GM18909 (cell line): ENCODE results near the gene FAM20C.

ENCODE experiments used
- ATAC-seq: cut with Tn5 transposase; IDR thresholded peaks from one replicate; pipeline ENCODE4 v1.9.1; 2021; ENCODE audit warnings: mild to moderate bottlenecking; ENCODE audit not compliant: unreplicated experiment, poor library complexity

FAM20C gene

DNA sequence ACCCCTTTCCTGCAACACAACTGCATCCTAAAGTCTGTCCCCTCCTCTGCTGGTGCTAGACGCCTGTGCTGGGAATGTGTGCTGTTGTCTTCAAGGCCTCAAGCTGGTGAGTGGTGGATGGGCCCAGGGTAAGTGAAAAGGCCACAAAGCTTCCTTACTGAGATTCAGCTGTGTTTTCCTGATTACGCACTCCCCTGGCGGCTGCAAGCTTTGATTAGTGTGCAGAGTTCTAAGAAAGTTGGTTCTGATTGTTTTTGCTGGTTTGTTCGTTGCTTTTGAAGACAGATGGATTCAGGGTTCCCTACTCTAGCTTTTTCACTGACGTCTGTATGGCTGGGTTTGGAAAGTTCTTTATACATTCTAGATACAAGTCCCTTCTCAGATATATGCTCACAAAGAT, 85.7 kb downstream of the FAM20C start:
- no peak for ATAC-seq

DNA sequence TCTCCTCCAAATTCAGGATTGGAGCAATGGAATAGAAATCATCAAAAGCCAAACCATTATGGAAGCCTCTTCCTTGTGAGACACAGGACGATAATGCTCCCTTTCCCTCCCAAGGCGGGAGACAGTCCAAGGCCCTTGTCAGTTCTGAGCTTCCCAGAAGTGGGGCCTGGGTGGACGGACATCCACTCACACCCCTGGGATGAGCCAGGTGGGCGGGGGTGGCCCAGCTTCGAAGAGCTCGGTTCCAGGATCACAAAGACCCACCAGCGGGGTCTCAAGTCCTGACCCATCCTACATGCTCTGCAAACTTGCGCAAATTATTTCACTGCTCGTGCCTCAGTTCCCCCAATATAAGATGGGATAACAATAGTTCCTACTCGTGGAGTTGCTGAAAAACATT, 87.5 kb downstream of the FAM20C start:
- ATAC-seq = no peak

DNA sequence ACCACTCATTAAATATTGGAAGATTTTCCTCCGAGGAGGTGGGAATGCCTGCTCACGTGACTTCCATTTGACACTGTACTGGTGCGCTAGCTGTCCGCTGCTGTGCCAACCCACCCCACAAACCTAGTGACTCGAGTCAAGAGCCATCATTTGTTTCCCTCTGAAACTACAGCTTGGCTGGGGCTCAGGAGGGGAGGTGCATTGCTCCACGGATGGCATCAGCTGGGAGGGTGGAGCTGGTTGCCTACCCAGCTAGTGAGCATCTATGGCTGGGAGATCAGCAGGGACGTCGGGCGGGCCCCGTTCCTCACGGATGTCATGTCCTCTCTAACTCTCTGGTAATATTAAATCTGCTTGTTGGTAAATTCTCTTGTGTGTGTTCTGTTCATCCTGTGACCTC, 88.1 kb downstream of the FAM20C start:
- ATAC-seq = no peak

DNA sequence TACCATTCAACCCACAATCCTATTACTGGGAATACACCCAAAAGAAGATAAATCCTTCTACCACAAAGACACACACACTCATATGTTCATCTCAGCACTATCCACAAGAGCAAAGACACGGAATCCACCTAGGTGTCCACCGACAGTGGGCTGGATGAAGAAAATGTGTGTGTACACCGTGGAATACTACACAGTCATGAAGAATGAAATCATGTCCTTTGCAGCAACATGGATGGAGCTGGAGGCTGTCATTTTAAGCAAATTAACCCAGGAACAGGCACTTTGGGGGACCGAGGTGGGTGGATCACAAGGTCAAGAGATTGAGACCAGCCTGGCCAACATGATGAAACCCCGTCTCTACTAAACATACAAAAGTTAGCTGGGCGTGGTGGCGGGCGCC, 89.3 kb downstream of the FAM20C start:
- ATAC-seq = no peak

DNA sequence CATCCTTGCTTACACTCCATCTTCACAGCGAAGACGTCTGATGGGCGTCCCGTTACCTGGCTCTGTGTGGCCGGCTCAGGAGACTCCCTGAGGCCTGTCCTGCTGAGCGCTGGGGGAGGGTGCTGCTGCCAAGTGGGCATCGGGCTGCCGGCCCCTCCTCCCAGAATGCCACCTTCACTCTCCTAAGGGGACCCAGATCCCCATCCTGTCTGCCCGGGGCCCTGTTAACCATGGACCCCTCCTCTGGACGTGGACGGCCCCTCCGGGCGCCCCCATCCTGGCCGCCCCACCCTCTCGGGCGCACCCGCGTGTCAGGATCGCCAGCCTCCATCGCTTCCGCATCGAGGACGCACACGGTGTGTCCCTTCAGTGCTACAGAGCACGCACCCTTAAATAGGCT, 90.2 kb downstream of the FAM20C start:
- no peak for ATAC-seq

DNA sequence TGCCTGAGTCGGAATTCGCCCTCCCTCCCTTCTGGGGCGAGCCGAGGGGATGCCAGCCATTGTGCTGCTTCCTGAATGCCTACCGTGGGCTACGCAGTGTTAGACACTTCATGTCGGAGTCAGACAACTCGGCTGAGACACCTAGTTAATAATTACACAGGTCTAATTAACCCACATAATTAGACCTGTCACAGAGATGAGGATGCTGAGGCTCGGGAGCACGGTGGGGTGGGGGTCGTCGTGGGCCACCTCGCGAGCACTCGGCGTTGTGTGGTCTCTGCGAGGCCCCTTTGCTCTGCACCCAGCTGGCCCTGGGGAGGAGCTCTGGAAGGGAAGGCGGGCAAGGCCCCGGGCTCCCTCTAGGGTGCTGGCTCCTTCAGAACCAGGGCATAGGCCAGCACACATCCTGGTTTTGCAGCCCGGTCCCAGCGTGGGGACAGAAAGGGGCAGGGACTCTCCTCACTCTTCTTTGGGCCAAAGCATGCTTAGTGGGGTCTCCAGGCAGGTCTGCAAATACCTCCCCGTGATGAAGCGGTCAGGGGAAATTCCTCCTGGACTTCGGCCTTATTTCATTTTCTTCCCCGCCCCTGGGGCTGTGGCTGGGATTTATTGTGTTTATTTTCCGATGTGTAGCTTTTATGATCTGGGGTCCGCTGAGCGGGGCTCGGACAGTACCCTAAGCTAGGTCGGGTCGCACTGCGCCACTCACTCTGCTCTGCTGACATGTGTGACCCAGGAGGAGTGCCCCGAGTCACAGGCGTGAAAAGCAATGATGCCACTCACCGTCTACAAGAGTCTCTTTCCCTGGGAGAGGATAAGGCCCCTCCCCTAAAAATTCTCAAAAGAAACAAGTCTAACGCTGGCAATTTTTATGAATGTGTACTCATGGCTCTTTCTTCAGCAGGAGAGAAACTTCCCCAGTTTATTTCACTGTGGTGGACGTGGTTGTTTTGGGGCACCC, 92.7 kb downstream of the FAM20C start:
- ATAC-seq = no peak

DNA sequence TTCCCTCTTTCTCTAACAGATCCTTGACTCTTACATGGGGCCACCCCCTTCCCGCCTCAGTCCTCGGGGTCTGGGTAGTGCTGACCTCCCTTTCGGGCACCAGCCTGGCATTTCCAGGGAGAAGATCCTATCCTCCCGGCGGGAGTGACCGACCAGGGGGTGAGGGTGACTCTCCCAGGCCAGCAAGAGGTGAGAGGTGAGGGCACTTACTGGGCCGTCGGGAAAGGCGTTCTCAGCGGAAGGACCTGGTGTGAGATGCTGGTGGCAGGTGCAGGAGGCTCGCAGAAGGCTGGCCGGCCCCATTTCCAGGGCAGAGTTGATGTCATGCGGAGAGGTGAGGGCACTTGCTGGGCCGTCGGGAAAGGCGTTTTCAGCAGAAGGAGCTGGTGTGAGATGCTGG, 93.4 kb downstream of the FAM20C start:
- ATAC-seq = no peak

DNA sequence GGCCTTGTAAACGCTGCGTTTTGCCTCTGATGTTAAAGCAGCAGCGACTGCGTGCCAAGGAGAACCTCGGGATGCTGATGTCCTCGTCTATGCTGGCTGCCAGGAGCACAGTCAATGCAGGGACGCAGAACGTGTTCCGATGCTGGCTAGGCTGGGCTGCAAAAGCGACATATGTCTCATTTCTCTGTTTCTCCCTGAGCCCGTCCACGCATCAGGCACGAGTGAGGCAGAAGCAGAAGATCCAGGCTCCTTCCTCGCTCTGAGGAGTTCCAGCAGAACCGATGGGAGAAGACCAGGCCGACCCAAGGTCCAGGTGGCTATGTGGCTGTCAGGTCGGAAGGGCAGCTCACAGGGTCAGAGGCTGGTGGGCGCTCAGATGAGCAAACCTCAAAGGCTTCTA, 93.9 kb downstream of the FAM20C start:
- no peak for ATAC-seq

DNA sequence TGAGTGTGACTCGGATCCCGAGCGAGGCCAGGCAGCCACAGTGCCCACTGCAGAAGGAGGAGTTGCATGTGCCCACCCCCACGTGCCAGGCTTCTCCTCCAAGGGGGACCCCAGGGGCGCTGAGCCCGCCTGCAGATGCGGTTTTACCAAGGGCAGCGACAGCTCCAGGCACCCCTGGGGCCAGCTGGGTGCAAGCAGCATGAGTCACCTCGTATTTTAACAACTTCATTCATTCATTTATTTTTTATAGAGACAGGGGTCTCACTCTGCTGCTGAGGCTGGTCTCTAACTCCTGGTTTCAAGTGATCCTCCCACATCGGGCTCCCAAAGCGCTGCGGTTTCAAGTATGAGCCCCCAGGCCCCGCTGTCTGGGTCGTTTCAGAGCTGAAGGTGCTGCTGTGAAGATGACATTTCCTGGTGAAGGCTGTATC, 96.3 kb downstream of the FAM20C start:
- no peak for ATAC-seq

DNA sequence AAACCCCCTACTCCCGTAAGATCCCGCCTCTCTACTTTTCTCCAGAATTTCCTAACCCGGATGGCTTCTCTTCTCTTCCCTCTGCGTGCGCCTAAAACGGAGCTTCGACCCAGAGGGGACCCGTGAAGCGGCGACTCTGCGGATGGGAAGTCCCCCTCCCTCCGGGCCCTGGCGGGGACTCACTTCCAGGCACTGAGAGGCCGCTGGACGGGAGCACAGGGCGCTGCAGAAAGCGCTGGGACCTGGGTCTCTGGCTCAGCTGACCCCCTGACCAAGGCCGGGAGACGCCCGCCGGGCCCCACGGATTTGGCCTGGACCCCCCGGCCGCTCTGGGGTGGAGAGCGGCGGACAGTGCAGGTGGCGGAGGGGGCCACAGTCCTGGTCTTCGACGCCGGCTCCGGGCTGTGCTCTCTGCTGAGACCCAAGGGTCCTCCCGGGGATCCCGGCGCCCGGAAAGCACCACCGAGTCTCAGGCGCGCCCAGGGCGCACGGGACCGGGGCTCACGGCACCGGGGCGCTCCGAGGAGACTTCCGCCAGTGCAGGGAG, 96.9 kb downstream of the FAM20C start:
- no peak for ATAC-seq

DNA sequence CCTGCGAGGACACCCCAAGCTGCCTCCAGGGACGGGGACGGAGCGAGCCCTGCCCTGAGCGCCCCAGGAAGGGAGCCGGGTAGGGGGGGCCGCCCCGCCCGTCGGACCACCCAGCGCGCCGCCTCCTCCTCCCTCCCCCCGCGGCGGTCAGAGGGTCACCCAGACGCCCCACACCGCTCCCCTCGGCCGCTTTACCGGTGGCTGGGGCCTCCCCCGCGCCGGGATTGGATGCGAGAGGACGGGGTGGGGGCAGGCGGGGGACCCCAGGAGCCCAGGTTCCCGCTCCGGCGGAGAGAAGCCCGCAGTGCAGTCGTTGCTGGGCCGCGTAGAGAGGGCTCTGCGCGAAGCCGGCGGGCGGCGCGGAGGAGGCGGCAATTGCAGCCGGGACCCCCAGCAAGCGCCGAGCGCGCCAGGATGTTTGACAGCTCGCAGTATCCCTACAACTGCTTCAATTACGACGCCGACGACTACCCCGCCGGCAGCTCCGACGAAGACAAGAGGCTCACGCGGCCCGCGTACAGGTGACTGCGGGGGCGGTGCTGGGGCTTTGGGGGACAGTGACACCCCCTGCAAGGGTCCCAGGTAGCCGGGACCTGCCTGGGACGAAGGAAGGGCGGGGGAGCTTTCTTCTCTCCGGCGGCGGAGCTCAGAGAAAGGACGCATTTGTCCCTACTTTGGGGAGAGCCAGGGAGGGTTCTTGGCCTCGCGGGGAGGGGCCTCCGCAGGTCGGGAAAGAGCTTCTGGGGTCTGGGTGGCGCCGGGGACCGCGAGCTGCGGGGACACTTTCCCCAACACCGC, 97.6 kb downstream of the FAM20C start, which contains the start of gene FOXL3:
FOXL3 (plus strand) TSS at position 415 of the 798 bp plus-strand sequence; CDS start at position 415, 0 bp downstream.
- ATAC-seq = no peak

DNA sequence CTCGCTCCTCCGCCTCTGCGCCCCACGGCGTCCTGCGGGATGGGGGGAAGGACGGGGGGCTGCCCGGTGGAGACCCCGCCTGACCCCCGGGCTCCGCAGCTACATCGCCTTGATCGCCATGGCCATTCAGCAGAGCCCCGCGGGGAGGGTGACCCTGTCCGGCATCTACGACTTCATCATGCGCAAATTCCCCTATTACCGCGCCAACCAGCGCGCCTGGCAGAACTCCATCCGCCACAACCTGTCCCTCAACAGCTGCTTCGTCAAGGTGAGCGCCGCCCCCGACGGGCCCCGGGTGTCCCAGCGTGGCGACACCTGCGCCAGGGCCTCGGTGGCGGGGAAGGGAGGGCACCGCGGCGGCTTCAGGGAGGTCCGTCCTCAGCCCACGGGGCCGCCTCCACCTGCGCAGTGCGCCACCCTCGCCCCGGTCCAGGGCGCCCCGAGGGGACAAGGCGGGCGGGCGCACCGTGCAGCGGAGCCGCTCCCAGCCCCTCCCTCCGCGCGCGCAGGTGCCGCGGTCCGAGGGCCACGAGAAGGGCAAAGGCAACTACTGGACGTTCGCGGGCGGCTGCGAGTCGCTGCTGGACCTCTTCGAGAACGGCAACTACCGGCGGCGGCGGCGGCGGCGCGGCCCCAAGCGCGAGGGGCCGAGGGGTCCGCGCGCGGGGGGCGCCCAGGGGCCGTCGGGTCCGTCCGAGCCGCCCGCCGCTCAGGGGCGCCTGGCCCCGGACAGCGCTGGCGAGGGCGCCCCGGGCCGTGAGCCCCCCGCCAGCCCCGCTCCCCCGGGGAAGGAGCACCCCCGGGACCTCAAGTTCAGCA, 98.4 kb downstream of the FAM20C start:
- no peak for ATAC-seq

DNA sequence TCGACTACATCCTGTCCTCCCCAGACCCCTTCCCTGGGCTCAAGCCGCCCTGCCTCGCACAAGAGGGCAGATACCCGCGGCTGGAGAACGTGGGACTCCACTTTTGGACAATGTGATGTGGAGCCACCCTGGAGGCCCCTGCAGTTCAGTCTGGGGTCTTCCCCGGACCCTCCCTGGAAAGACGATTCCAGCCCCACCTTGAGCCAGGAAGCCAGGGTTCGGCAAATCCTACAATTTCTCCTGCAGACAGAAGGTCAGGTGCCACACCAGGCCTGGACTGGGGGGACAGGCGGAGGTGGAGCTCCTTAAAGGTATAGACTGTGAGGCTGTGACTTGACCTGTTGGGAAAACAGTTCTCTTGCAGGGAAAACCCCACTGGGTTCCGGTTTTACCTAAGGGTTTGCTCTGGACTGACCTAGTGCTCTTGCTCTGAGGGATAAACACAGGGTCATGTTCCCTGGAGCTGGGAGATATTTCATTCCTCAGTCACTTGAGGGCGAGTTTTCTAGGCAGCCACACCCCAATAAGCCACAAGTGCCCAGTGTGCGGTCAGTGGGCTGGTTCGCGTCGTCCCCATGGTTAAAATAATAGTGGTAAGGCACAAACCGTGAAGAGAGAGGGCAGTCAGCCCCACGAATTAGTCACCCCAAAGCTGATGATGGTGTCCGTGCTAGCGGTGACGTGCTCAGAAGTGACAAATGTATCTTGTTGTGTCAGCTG, 99.2 kb downstream of the FAM20C start:
- ATAC-seq = no peak

DNA sequence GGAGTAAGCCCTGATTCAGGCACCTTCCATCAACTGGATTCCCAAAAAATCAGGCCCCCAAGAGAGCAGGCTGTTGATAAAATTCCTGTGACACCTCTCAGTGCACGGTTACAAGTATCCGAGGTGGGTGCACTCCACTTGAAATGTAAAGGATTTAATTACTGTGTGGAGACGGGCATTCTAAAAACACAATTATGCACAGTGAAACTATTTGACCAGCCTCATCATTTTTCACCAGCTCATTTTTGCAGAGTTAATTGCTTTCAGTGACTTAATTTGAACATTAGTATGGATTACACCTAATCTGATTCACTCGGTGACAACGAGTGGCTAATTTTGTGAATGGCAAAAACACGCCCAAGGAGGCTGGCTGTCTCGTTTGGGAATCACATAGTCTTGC, 99.9 kb downstream of the FAM20C start:
- ATAC-seq = no peak

DNA sequence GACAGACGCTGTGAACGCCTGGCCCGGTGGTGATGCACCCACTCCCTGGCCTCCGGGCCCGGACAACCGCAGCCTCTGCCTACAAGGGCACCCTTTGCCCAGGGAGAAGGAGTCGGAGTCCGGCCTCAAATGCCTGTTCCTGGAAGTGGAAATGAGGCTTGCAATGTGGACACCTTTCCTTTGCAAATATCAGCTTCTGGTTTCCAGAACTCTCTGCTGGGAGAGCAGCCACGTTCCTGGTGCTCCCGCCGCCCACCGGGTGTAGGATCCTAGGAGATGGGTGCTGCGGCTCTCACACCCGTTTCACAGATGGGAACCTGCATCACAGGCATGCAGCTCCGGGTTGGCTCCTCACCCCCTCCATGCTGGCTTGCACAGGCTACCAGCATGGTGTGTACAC, 100.5 kb downstream of the FAM20C start:
- ATAC-seq = no peak

DNA sequence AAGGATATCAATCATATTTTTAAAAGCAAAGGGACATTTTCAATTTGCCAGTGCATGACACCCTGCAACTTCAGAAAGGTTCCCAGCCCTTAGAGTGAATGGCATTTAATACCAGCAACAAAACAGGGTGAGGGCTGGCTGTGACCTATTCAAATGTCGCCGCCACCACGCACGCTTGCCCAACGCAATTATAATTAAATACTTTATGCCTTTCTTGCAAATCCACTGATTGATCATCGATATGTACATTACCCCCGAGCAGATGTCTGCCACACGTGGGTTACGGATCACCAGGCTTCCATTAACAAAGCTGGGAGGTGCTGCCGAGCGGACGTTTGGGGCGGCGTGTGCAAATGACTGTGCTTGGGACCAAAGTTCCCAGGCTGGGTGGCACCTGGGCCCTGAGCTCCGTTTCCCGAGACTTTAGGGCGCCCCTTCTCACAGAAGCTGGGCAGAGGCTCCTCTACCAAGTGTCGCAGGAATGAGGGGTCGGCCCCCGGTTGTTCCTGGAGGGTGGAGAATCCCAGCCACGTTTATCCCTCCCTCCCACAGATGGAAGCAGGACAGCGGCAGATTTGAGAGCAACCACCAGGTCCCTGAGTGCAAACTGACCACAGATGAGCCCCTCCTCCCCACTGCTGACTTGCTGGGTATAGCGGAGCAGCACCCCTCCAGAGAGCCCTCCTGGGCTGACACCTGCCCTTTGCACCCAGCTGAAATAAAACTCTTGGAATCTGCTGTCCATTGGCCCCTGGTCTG, 101.5 kb downstream of the FAM20C start:
- ATAC-seq = no peak

DNA sequence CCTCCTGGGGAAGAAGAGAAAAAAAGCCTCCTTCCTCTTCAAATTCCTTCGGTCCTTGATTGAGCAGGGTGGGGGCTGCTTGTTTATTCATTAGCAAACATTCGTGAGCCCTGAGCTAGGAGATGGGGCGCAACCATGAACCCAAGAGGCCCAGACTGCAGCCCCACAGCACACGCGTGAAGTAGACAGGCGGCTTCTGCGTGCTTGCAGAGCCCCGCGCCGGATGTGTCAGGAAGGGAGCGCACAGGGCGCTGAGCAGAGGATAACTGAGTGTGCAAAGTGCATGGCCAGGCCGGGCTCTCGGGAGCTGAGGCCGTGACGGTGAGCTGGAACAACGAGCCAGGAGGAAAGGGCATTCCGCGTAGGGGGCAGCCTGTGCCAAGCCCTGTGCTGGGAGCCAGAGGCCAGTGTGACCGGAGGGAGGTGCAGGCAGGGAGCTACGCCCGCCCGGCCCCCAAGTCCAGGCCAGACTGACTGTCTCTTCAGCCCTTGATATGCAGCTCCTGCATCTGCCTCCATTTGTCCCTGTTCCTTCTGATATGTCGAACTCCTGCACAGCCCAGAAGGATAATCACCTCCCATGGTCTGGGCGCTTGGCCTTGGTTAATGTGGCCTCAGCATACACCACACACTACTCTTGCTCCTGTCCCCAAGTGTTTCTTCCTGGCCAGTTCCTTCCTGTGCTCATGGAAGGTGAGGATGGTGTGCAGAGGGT, 102.2 kb downstream of the FAM20C start:
- no peak for ATAC-seq
